ENCODE data around the gene MTARC2. TPM values are rescaled to one million over a fixed set of nuclear protein-coding genes. Genes with fewer than 3 reads are reported as not detected.

MTARC2 gene
- polyA plus RNA-seq, 2 of the 4 experiments (the other 2 are of a cell fraction), result 13.5 to 18.4 TPM

DNA sequence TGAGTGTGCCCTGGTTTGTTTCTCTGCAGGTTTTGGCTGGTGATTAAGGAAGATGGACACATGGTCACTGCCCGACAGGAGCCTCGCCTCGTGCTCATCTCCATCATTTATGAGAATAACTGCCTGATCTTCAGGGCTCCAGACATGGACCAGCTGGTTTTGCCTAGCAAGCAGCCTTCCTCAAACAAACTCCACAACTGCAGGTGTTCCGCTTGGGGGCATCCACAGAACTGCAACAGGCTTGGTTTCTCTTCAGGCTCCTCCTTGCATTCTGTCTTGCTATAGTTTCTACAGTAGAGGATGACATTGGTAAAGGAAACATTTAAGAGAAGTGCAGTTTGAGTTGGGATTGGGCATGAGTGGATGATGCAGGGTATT lies 6.8 kb downstream of the MTARC2 start:
- WGBS (ENCODE audit: missing lambda C conversion rate), result 97% methylated on average over 4 of the region's 4 CpGs
- FAIRE-seq, result no peak
- no peaks in the 10 kb centered on the region for H3K9me3 ChIP-seq
- DNase-seq (ENCODE audit: low read depth in 1 of 2, low spot score in 1 of 2), result no peak
- ChIA-PET POLR2A (no interaction called here), CTCF (interaction anchor here (1.1 to 5.7 kb wide), 4 partner anchors 20 to 474 kb away, joined by 3 to 38 read pairs (median 4); no protein-coding TSS in a partner anchor)
- peaks cover 8% of the 10 kb centered on the region; the same call in 2 of the 3 replicates for H3K4me1 ChIP-seq
- H3K4me2 ChIP-seq, result no peak overlapping the region
- H3K4me3 ChIP-seq, result no peak overlapping the region
- no peak for TF ChIP-seq KDM5A (IDR thresholded peaks at IDR 0.05)
- TF ChIP-seq CEBPB (IDR thresholded peaks at IDR 0.05), result no peak
- no peak for TF ChIP-seq RCOR1 (IDR thresholded peaks at IDR 0.05; ENCODE audit: low read depth, low read length)
- no peak for TF ChIP-seq MAZ (IDR thresholded peaks at IDR 0.05; ENCODE audit: borderline replicate concordance, low read depth, low read length)
- no peak for TF ChIP-seq RNF2 (IDR thresholded peaks at IDR 0.05; ENCODE audit: borderline replicate concordance, low read depth)
- no peak for TF ChIP-seq HOXA7 (CRISPR knock-in tag; IDR thresholded peaks at IDR 0.05)
- no peak for TF ChIP-seq BHLHE40 (IDR thresholded peaks at IDR 0.05; ENCODE audit: low read depth, low read length)
- no peak for TF ChIP-seq CBX8 (IDR thresholded peaks at IDR 0.05)
- TF ChIP-seq HOXB13 (CRISPR knock-in tag; IDR thresholded peaks at IDR 0.05; ENCODE audit: low read depth), result no peak
- TF ChIP-seq RAD21 (conservative IDR thresholded peaks at IDR 0.05 in 1 of 2, IDR thresholded peaks at IDR 0.05 in 1 of 2), result no peak
- no peak for ATAC-seq
- no peak overlapping the region for H3K27ac ChIP-seq

- FAIRE-seq, result no peak
- ATAC-seq, result no peak
- WGBS (ENCODE audit: missing lambda C conversion rate), result 89% methylated on average over 6 of the region's 6 CpGs
- Histone ChIP-seq H3K4me2 (no peak overlapping the region), H3K27ac (no peak overlapping the region), H3K9me3 (no peaks in the 10 kb centered on the region), H3K4me3 (no peak overlapping the region), H3K4me1 (peaks cover 8% of the 10 kb centered on the region; the same call in 2 of the 3 replicates)
- POLR2A ChIA-PET, result no interaction called here
- CTCF ChIA-PET, result interaction anchor here (5.7 kb wide), 1 partner anchor 20 kb away, joined by 38 read pairs; no protein-coding TSS in a partner anchor
- DNase-seq (ENCODE audit: low read depth in 1 of 2, low spot score in 1 of 2), result no peak
- TF ChIP-seq USF2 (IDR thresholded peaks at IDR 0.05) (no peak), CHD4 (IDR thresholded peaks at IDR 0.05; ENCODE audit: borderline replicate concordance) (no peak), TFCP2L1 (CRISPR knock-in tag; IDR thresholded peaks at IDR 0.05) (no peak), POLR2AphosphoS2 (conservative IDR thresholded peaks at IDR 0.05; ENCODE audit: low read length) (no peak), RARB (CRISPR knock-in tag; IDR thresholded peaks at IDR 0.05) (no peak), HOXB13 (CRISPR knock-in tag; IDR thresholded peaks at IDR 0.05; ENCODE audit: low read depth) (no peak), ZSCAN20 (CRISPR knock-in tag; IDR thresholded peaks at IDR 0.05) (no peak), HOXA7 (CRISPR knock-in tag; IDR thresholded peaks at IDR 0.05) (no peak), SMC3 (IDR thresholded peaks at IDR 0.05) (no peak)
Observed at GRCh38 chr1:220755309-220755708, 7.2 kb downstream of the MTARC2 start.

DNA sequence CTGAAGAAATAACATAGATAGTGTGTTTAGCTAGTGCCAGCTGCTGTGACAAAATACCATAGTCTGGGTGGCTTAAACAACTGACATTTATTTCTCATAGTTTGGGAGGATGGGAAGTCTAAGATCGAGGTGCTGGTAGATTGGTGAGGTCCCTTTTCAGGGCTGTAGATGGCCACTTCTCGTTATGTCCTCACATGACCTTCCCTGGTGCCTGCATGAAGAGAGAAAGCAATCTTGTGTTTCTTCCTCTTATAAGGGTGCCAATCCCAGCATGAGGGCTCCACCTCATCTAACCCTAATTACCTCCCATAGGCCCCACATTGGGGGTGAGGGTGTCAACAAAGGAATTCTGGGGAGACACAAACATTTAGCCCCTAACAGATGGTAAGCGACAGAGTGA lies 9.3 kb downstream of the MTARC2 start:
- Histone ChIP-seq H3K4me3 (no peak overlapping the region), H3K4me2 (no peak overlapping the region), H3K9me3 (no peaks in the 10 kb centered on the region), H3K27ac (no peak overlapping the region), H3K4me1 (no peaks in the 10 kb centered on the region)
- FAIRE-seq (no peak), ATAC-seq (no peak), DNase-seq (ENCODE audit: low read depth in 1 of 2, low spot score in 1 of 2) (no peak)
- 88% methylated on average over 3 of the region's 3 CpGs for WGBS (ENCODE audit: missing lambda C conversion rate)
- CTCF ChIA-PET, result interaction anchor here (1.0 to 5.7 kb wide), 4 partner anchors 10 to 477 kb away, joined by 3 to 38 read pairs (median 6); partner anchors contain the start of gene MTARC2
- TF ChIP-seq HOXA7 (CRISPR knock-in tag; IDR thresholded peaks at IDR 0.05), result no peak
- no peak for TF ChIP-seq ESRRA (IDR thresholded peaks at IDR 0.05; ENCODE audit: borderline replicate concordance, low read length)
- TF ChIP-seq FOSL2 (IDR thresholded peaks at IDR 0.05), result no peak
- TF ChIP-seq FOSL2 (CRISPR knock-in tag; IDR thresholded peaks at IDR 0.05), result no peak
- TF ChIP-seq RCOR1 (IDR thresholded peaks at IDR 0.05; ENCODE audit: low read depth, low read length), result no peak
- TF ChIP-seq POLR2A (IDR thresholded peaks at IDR 0.05; ENCODE audit: low read length), result no peak
- no peak for TF ChIP-seq ELK1 (IDR thresholded peaks at IDR 0.05; ENCODE audit: low read depth, low read length)
- TF ChIP-seq EHF (CRISPR knock-in tag; IDR thresholded peaks at IDR 0.05), result no peak
- TF ChIP-seq JUNB (IDR thresholded peaks at IDR 0.05), result no peak
- POLR2A ChIA-PET, result interaction anchor here (1.8 kb wide), 1 partner anchor 9 kb away, joined by 4 read pairs; the partner anchor contains the start of gene MTARC2
